DND-41 (cell line): ENCODE measurements around the gene EXOC3L1.

Source experiments
- EZH2 ChIP-seq: IDR thresholded peaks from 3 replicates; pipeline ENCODE4 v1.6.1; 2012; ENCODE audit warnings: borderline replicate concordance, low read depth, mild to moderate bottlenecking, moderate library complexity, low read length, inconsistent platforms; ENCODE audit not compliant: severe bottlenecking
- TF ChIP-seq, protein P1 (sequence below): IDR thresholded peaks from 2 replicates; pipeline ENCODE4 v1.5.1; 2012; ENCODE audit warnings: borderline replicate concordance, low read length, moderate library complexity, mild to moderate bottlenecking; ENCODE audit not compliant: poor library complexity, severe bottlenecking; ENCODE audit errors: extremely low read depth

DNA sequence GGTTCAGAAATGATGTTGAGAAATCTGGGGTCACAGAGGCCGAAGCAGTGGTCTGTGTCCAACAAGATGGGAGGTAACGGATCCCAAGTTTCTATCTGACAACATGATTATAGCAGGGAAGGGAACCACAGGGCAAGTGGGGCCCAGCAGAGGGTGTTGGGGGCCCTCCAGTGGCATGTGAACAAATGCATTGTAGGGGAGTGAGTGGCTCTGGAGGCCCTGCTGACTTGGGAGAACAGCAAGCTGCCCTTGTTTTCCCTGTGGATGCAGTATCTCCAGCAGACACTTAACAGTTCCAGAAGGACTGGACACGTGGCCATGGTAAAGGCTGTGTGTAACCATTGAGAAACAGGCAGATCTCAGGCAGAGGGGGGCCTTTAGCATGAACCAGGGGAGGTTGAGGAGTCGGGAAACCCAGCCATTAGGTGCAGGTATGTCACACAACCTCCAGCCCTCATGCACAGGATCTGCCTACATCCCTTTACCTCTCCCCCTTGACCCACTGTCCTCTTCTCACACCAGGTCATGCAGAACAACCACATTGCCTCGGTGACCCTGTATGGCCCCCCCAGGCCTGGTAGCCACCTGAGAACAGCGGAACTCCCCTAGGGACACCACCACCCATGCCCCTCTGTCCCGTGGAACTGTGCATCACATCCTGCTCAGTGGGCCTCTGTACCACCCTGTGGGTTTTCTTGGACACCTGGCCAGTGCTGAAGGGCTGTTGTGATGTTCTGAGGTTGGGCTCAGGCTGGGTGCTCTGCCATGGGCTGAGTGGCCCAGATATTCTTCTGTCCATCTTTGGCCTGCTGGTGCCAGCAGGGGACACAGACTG lies 43.2 kb downstream of the EXOC3L1 start:
- TF ChIP-seq EZH2: no peak
- TF ChIP-seq, protein P1, sequence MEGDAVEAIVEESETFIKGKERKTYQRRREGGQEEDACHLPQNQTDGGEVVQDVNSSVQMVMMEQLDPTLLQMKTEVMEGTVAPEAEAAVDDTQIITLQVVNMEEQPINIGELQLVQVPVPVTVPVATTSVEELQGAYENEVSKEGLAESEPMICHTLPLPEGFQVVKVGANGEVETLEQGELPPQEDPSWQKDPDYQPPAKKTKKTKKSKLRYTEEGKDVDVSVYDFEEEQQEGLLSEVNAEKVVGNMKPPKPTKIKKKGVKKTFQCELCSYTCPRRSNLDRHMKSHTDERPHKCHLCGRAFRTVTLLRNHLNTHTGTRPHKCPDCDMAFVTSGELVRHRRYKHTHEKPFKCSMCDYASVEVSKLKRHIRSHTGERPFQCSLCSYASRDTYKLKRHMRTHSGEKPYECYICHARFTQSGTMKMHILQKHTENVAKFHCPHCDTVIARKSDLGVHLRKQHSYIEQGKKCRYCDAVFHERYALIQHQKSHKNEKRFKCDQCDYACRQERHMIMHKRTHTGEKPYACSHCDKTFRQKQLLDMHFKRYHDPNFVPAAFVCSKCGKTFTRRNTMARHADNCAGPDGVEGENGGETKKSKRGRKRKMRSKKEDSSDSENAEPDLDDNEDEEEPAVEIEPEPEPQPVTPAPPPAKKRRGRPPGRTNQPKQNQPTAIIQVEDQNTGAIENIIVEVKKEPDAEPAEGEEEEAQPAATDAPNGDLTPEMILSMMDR: no peak
